ENCODE data around the gene PCSK4.
"Not testable (repeated sequence)": the region's sequence is repeated elsewhere in the genome, so short reads cannot be mapped to it uniquely, and the experiment has no call there.

The PCSK4 gene

GRCh38 chr19:1486720-1487575 lies 3.2 kb downstream of the PCSK4 start:
- no peak for DNase-seq

- no peak for DNase-seq
These were observed 6.1 kb downstream of the PCSK4 start for GRCh38 chr19:1483979-1484428.

- no peak for DNase-seq
These were observed 6.8 kb downstream of the PCSK4 start for GRCh38 chr19:1483131-1483978.

DNA sequence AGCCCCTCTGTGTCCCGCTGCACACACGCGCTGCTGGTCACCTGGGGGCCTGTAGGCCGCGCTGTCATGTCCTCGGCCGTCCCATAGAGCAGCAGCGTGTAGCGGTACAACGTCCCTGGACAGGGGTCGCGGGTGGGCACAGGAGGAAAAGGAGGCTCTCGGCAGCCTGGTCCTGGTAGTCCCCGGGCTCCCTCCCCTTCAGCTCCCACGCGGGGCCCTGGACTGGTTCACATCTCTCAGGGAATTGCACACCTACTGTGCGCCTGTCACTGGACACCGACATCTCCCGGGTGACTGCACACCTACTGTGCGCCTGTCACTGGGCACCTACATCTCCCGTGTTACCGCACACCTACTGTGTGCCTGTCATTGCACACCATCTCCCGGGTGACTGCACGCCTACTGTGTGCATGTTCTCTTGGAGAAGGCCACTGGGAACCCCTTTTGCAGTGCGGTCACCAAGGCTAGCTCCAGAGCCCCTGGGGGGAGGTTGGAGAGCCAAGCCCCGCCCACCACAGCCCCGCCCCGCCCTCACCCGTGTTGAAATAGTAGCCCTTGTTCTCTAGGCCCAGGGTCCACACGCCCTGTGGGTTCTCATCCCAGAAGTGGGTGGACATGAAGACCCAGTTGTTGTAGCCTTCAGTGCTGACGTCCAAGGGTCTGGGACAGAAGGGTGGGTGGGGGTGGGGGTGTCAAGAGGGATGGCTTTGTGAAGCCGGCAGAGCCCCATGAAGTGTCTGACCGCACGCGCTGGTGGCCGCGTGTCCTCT lies 7.6 kb downstream of the PCSK4 start:
- DNase-seq: no peak

DNA sequence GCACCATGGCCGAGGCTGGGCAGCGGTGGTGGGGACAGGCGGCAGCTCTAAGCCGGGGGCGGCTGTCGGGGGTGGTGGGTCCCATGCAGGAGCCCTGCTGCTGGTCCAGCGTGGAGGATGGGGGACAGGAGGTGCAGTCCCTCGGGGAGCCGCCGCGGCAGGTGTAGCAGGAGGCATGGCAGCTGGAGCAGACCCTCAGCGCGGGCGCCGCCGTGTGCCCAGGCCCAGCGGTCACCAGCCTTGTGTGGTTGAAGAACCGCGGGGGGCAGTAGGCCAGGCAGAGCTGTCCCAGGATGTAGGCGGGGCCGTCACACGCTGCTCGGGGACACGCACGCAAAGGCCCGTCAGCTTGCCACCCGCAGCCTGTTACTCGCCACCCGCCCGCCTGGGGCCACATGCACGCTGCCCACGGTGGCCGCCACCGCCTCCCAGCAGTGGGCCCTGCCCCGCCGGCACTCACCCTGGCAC lies 8.2 kb downstream of the PCSK4 start:
- DNase-seq: no peak

DNA sequence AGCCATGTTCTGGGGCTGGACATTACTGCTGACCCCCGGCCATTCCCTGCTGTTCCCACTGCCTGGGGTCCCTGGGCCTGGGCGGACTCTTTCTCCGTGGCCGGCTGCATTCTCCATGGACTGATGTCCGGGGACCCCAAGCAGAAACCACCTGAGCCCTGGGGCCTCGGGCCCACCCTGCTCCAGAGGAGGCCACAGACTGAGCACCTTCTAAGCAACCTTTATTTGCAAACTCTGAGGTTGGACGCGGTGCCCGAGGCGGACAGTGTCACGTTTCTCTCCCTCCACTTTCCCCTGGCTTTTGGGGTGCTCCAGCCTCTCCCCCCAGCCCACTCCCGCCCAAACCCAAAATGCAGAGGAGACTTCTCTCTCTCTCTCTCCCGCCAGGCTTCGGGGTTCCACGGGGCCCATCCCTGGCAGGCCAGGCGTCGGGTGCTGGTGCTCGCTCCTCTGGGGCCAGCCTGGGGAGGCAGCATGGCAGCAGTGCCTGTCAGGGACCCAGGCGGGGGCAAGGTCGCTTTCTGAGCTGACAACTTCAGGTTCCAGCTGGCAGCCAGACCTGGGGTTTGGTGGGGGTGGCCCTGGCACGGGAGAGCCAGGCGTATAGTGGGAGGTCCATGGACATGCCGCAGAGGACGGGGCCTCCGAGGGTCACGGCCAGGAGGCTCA lies 8.8 kb downstream of the PCSK4 start:
- no peak for DNase-seq

DNA sequence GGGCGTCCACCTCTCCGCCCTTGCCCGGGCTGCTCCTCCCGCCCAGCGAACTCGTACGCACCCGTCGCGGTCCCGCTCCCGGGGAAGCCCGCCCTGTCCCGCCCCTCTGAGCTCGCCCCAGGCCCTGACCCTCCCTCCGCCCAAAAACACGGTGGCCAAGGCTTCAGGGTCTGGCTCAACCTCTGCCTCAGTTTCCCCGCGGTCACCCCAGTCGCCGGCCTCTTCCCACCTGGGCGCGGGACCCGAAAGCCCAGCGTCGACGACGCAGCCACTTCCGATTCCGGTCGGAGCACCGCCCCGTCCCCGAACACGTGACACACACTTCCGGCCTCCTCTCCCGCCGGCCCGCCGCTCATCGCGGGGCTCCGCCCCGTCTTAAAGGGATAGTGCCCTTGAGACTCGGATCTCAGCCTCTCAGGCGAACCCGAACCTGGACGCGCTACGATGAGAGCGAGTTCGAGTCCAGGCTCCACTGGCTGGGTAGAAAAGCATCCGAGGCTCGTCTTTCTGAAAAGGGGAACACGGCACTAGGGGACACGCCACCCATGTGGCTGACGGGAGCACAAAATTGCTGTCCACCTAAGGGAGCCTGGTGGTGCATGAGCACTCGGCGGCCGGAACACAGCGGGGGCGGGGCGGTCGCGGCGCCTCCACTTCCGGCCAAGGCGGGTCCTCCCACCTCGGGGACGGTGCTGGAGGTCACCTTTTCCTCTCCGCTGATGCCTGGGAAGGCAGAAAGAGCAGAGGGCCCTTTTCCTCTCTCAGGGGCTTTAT lies 11.0 kb downstream of the PCSK4 start, which contains the start of gene C19orf25:
Gene C19orf25 (minus strand): TSS at position 282 of the 774 bp plus-strand sequence. CDS start 312 bp downstream, outside the sequence.
- DNase-seq: peak; percentile 94

DNA sequence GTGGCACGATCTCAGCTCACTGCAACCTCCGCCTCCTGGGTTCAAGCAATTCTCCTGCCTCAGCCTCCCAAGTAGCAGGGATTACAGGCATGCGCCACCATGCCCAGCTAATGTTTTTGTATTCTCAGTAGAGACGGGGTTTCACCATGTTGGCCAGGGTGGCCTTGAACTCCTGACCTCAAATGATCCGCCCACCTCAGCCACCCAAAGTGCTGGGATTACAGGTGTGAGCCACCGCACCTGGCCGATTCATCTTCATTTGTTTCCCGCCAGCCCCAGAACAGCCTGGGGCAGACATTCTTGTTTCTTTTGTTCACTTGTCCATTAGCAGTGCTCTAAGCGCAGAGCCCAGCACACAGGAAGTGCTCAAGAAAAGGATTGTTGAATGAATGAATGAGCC lies 13.1 kb downstream of the PCSK4 start:
- DNase-seq: not testable (repeated sequence)

GRCh38 chr19:1475751-1476437 lies 14.3 kb downstream of the PCSK4 start:
- no peak for DNase-seq

- DNase-seq: no peak
These were observed 15.3 kb downstream of the PCSK4 start for GRCh38 chr19:1474765-1475351.

DNA sequence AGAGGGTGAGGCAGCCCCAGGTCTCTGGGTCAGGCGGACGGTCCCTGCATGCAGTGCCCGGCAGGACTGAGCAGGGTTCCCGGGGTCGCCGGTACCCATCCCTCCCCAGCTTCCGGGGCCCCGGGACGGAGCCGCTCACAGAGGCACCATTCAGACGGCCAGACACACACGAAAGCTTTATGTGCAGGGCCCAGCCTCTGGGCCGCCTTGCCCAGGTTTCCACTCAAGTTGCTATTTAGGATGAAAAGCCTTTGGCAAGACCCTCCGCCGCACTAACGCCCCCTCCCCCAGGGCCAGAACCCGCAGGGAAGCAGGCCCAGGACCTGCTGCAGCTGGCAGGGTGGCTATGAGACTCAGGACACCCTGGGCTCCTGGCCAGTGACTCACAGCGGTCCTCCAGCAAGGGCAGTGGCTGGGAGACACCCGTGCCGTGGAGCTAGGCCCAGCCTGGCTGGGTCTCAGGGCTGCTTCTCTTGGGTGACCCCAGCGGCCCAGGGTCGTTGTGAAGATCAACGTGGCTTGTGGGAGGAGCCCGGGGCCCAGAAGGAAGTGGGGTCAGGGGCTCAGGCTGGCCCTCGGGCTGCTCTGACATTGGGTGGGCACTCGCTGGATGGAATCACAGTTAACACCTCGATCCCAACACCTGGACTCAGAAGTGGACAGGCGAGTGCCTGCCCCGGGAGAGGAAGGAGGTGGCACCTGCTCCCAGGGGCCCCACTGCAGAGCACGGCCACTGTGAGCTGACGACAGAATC lies 16.0 kb downstream of the PCSK4 start:
- no peak for DNase-seq

GRCh38 chr19:1473085-1473851 lies 16.9 kb downstream of the PCSK4 start:
- DNase-seq: no peak

DNA sequence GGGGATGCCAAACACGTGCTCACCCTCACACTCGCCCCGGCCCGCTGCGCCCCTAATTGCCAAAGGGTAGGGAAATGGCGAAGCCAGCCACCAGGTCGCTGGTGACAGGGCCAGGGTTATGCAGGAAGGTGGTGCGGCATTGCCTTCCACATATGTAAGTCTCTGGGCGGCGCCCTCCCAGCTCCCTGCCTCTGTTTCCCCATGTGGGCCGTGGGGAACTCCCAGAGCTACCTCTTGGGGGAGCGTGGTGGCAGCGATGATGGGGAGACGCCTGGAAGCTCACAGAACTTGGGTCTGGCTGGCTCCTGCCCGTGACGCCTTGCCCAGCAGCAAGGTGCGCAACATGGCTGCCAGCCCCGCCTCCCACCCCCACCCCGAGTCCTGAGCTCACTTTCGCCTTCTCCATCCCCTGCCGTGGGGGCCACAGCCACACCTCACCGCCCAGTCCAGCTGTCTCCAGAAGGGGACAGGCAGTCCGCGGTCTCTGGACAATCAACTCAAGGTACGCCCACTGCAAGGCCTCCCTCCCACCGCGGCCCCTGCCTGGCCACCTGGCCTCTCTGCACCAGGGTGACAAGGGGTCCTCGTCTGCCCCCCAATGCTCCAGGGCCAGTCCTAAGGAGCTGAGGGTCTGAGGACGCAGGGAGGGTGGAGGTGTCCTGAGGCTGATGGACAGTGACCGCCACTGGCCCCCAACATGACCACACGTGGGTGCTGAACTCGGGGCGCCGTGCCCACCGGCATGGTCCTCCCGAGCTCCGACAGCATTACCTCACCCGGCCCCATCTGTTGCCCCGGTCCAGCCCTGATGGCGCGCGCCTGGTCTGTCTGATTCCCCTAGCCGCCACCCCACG lies 17.7 kb downstream of the PCSK4 start:
- DNase-seq: no peak

DNA sequence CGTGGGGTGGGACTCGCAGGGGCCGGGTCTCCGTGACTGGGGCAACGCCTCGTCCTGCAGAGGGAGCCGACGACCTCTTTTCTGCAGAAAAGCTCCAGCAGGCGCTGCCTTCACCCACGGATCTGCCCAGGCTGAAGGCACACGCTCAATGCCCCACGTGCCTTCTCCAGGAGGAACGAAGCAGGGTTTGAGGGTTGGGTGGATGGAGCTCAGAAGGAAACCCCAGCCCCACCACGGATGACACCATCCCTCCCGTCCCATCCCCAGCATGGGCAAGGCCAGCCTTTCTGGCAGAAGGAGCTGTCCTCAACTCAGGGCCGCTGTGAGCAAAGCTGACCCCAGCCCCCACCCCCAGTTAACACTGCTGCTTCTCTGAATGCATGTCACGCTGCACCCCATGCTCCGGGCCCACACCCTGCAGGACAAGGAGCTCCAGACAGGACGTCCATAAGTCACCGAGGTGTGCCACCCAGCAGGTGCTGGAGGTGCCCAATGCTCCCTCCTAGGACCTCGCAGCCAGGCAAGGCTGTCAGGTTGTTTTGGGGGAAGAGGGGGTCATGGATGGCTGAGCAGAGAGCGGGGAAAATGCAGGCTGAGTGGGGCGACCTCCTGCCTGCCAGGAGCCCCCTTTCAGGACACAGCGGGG lies 18.5 kb downstream of the PCSK4 start:
- no peak for DNase-seq

GRCh38 chr19:1471010-1471514 lies 19.1 kb downstream of the PCSK4 start:
- DNase-seq: no peak

DNA sequence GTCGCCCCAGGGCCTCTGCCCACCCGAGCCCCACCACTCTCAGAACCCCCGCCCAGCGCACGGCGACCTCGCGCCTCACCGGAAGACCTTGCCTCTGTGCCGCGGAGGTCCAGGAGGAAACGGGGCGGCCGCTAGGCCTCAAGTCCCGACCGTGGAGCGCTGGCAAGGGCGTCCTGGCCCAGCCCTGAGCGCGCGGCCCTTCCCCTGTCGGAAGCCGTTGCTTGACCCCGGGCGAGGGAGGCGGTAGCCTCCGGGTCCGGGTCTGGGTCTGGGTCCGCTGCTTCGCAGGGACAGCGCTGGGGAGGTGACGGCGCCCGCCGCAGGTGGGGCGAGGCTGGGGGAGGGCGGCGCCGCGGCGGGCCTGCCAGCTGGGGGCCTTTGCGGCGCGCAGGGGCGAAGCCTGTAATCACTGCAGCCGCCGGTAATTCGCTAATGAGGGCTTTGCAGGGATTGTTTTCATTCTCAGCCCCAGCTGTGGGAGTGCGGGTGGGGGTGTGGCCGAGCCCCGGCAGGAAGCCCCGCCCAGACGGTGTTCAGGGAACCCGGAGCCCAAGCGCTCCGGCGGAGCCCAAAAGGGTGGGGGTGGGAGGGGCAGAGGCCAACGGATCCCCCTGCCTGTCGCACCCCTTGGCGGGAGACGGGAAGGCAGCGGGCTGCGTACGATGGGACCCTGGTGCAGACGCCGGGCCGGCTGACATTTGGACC lies 19.7 kb downstream of the PCSK4 start:
- DNase-seq: no peak

DNA sequence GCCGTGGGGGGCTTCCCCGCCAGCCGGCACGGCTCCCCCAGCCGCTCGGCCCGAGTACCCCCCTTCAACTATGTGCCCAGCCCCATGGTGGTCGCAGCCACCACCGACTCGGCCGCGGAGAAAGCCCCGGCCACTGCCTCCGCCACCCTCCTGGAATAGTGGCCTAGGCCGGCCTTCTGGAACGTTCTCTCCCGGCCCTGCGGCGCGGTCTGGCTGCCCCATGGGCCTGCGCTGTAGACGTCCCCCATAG lies 20.2 kb downstream of the PCSK4 start:
- no peak for DNase-seq

Measured in right forelimb (tissue), 1 donor.